Activated CD4-positive, alpha-beta T cell treated with anti-CD3 and anti-CD28 coated beads, Interleukin-2, amount 50 U/mL, for 16 hours (primary cell): Measurements from ENCODE around the gene RSRP1.
"Not testable (repeated sequence)": the region's sequence is repeated elsewhere in the genome, so short reads cannot be mapped to it uniquely, and the experiment has no call there.

Experiments
- DNase-seq: peaks from one replicate; pipeline ENCODE4 v3.0.0-alpha.2; 2020

Gene RSRP1

DNA sequence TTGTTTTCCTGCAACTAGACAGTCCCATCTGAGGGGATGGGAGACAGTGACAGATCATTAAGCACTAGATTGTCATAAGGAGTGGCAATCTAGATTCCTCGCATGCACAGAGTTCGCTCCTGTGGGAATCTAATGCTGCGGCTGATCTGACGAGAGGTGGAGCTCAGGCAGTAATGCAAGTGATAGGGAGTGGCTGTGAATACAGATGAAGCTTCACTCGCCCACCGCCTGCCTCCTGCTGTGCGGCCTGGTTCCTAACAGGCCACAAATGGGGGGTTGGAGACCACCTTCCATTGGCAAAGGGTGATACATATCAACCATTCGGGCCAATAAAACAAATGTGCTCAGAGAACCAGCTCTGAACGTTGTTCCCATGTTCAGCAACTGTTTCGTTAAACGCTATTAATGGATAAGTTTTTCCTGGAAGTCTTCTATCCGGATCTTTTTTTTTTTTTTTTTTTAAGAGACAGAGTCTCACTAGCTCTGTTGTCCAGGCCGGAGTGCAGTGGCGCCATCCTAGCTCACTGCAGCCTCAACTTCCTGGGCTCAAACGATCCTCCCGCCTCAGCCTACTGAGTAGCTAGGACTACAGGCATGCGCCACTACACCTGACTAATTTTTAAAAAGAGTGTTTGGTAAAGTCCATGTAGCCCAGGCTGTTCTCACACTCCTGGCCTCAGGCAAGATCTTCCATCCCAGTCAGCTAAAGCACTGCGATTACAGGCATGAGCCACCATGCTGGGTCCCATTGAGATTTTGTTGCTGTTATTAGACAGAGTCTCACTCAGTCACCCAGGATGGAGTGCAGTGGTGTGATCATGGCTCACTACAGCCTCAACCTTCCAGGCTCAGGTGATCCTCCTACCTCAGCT, 8.7 kb upstream of the RSRP1 start:
- no peak for DNase-seq

DNA sequence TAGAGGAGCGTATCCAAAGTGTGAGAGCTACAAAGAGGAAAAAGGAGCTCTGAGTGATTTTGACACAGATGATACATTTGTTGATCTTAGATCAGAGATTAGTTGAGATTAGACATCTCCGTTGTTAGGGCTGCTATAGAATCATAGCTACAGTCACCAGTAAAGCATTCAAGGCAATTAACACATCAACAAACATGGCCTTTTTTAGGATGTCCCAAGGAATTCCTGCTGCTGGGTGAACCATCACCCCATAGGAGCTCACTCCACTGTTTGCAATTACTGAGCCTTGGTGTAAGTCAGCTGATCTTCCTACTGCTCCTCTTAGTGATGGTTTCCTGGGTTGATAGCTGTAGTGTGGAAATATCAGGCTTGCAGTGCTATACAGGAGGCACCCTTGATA, 6.7 kb upstream of the RSRP1 start:
- DNase-seq = no peak

DNA sequence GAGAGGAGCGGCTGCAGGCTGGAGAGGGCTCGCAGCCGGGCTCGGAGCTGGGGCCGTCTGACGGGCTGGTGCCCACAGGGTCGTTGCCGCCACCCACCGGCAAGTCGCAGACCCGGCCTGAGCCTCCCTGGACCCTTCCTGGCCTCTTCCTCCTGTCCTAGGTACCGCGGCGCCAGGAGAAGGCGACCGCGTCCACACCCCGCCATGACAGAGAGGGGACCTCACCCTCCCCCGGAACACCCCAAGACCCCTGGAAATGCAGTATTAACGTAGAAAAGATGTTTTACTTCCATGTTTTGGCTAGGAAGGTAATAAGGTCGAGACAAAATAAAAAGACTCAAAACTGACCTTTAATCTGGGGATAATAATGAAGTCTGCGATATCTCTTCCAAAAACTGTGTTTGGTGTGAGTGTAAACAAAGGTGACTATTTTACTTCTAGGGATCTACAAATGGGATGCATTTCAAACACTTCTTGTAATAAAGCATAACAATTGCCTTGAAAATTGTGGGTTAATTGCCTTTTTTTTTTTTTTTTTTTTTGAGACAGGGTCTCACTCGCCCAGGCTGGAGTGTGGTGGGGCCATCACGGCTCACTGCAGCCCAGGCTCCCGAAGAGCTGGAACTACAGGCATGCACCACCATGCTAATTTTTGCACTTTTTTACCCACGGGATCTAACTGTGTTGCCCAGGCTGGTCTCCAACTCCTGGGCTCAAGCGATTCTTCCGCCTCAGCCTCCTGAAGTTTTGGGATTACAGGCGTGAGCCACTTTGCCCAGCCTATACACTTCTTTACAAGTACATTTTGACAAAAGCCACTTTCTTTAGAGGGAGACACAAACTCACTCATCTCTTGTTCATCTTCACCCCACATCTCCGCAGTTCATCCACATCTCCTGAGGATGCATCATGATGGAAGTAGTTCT, 838 bp upstream of the RSRP1 start:
- DNase-seq = no peak

DNA sequence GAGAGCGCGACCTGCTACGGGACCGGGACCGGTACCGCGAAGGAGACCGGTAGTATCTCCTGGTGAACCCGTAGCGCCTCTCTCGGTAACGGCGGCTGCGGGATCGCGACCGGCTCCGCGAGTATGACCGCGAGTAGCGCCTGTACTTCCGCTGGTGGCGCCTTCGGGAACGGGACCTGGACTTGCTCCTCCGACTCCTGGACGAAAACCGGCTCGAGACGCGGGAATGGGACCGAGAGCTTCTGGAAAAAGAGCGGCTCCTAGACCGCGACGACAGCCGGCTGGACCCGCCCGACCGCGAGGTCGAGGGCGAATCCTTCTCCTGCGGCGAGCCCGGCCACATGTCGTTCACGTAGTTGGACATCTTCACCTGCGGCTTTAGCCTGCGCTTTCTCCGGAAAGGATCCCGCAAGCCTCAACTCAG, 642 bp downstream of the RSRP1 start:
- DNase-seq = peak; percentile 26

DNA sequence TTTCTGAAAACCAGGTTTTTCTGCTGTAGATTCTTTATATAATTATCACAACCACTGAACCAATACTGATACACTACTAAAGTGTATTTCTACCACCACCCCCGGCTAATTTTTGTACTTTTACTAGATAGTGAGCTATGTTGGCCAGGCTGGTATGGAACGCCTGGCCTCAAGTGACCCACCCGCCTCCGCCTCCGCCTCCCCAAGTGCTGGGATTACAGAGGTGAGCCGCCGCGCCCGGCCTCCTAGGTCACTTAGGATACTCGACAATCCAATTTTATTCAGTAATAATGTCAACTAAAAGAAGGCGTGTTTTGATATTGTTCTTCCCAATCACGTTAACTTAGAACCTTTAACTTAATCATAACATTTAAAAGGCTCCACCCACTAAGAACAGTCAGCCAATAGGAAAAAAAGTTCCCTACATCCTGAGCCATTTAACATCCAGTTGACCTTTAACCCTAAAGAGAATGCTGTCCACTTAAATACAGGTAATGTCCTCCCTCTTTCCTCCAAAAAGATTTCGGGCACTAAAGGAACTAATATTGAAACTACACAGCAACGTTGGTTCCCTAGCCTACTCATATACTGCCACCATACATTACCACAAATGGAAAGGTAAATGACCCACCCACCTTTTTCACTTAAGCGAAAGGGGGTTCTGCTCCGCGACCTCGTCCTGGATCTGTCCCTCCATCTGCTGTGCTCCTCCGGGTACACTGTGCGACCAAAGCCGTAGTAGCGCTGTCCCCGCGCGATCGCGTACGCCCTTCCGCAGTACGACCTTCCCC, 1.2 kb downstream of the RSRP1 start:
- peak; percentile 15 for DNase-seq

DNA sequence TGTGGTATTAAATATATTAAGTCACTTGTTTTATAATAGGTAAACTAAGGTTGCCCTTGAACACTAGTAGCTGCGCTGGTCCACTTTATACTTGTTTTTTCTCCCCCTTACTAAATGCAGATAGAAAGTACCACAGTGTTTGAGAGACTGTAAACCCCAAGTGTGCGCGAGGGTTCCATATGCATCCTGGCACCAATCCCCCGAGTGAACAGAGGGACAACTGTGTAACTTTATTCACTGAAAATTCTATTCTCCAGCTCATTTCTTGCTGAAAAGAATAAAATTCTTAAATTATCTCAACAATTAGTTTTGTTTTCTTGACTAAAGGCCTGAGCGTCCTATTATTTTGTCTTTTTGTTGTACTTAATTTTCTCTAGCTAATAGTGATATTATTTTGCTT, 1.9 kb downstream of the RSRP1 start:
- DNase-seq = no peak

DNA sequence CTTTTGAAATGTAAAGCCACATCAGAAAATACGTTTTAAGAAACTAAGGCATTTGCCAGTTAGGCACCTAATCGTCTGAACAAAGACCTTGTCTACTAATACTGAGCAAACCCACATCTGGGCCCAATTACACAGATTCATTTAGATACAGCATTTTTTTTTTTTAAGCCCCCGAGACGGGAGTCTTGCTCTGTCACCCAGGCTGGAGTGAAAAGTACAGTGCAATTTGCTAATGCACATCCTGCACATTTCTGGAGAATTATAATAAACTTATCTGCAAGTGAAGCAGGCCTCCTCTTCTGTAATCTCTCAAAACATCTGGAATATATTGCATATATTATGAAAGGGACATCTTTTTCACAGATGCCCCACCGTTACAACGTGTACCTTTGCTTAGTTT, 3.3 kb downstream of the RSRP1 start:
- DNase-seq = no peak

DNA sequence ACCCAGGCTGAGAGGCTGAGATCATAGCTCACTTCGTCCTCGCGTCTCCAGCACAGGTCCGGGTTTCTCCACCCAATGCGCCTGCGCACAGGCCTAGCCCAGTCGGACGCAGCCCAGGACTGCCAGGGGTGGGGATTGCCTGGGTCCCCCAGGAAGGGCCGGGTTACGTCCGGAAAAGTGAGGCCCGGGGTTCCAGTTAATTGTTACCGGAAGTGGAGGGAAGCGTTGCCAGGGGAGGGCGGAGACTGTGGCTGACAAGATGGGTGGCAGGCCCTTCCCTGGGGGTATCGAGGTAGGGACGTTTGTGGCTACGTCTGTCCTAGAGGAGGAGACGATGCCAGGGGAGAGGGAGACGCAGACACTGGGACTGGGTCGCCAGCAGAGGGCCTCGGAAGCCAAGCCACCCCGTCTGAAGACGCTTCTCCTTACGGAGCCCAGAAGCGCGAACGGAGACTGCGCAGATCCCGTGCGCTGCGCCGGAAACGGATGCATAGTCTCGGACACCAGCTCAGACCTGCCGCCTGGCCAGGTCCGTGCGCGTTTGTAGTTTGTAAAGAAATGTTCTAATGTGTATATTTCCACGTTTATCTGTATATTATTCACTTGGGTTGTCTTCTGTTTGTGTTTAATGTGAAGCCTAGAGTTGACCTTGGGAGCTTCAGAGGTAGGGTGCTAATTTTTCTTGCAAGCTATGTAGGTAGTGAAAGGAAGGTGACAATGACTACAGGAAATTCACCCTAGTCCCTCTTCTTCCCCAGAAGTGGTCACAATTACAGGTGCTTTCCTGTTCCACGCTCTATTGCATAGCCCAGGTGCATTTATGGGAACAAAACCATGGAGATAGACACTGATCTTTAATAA, 7.3 kb downstream of the RSRP1 start:
- DNase-seq = peak; percentile 97

DNA sequence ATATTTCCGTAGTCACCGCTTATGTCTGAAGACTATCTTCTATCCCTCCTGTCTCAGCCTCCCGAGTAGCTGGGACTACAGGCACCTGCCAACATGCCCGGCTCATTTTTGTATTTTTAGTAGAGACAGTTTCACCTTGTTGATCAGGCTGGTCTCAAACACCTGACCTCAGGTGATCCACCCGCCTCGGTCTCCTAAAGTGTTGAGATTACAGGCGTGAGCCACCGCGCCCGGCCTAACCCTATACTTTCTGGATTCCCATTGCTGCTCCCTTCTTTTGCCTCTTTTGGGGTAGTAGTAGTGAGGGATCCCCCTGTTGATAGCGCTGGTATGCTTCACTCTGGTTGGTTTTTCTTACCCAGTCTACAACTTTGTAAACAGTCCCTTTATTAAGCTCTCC, 9.2 kb downstream of the RSRP1 start:
- no peak for DNase-seq

DNA sequence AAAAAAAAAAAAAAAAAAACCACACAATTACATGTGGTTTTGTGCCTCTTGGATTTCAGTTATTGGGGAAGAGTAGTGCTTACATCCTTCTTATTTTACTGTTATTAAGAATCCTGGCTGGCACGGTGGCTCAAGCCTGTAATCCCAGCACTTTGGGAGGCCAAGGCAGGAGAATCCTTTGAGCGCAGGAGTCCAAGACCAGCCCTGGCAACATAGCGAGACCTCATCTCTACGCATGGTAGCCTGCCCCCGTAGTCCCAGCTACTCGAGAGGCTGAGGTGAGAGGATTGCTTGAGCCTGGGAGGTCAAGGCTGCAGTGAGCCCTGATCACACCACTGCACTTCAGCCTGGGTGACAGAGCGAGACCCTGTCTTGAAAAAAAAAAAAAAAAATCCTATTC, 11.0 kb downstream of the RSRP1 start:
- not testable (repeated sequence) for DNase-seq

DNA sequence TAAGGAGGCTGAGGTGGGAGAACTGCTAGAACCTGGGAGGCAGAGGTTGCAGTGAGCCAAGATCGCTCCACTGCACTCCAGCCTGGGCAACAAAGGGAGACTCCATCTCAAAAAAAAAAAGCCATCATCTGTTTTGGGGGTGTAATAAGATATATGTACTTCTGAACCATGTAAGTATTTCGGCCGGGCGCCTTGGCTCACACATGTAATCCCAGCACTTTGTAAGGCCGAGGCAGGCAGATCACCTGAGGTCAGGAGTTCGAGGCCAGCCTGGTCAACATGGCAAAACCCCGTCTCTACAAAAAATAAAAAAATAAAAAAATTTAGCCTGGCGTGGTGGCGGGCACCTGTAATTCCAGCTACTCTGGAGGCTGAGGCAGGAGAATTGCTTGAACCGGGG, 11.8 kb downstream of the RSRP1 start:
- not testable (repeated sequence) for DNase-seq

DNA sequence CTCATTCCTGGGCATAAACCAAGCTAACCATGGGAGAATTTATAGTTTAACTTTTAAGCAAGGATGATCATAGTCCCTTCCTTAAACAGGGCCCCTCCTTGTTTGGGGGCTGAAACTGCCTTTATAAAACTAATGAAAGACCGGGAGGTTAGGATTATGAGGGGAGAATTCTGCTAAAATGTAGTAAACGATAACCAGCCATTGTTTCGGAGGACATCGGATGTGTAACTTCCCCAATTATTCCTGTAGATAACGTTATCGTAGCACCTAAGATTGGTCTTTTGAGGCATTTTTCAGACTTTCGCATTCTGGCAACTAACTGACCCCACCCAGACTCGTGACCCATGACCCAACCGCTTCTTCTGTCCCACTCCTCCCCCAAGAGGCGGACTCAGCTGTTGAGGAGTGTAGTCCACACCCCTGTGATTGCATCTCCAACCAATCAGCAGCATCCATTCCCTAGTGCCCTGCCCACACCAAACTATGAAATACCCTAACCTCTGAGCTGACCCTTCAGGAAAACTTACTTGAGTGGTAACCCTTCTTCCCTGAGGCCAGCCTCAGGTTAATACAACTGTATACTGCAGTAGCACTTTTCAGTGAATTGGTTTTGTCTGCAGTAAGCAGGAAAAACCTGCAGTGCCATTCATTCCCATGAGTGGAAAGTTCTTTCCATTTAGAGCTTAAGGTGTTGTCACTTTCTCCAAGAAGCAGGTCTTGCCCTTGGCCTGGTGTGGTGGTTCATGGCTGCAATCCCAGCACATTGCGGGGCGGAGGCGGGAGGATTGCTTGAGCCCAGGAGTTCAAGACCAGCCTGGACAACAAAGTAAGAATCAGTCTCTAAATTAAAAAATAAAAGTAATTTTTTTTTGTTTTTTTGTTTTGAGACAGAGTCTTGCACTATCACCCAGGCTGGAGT, 14.1 kb downstream of the RSRP1 start:
- peak; percentile 88 for DNase-seq

DNA sequence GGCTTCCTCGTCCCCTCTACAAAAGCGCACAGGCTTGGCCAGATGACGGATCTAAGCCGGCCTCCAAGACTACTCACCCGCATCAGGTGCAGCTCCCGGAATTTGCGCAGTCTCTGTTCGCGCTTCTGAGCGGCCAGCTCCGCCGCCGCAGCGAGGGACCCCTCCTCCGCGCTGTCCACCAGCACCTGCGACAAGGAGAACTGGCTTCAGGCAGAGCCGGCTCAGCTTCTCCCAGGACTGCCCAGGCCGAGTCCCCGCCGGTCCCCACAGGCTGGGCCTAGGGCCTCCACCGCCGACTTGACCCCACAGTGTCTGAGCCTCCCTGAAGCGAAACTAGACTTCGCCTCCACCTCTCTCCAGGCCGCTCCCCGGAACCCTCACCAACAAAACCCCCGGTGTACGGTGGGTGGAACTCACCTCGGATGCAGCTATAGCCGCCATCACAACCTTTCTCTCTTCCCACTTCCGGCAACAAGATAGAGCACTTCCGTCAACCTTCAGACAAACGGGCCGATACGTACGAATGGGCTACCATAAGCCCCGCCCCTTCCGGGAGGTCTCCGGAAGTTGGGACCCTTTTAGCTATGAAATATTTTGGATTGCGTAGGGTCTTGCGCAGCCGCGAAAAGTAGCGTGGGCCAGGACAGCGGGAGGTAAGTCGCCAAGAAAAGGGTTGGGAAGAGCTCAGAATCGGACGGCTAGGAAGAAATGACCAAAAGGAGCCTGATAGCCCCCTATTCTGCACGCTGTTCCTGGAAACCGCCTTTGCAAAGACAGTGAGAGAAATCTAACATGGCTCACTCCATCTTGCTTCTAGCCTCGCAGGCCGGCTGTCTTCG, 15.0 kb downstream of the RSRP1 start, which contains the start of gene SYF2:
TSS of gene SYF2 (minus strand) at position 476 of the 839 bp plus-strand sequence. CDS start at position 441, 35 bp downstream.
- DNase-seq = peak; percentile 94

DNA sequence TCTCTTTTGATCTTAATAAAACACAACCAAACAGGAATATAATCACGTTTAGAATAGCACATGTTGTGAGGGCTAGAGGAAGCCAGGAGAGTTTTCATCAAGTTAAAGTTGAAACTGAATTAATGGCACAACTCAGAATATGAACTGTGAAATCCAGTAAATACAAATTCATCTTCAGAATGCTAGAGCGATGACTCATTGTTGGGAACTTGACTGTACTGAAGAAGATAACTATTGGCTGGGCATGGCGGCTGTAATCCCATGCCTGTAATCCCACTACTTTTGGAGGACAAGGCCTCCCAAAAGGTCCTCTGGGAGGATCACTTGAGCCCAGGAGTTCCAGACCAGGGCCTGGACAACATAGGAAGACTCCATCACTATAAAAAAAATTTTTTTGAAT, 23.8 kb downstream of the RSRP1 start:
- no peak for DNase-seq

DNA sequence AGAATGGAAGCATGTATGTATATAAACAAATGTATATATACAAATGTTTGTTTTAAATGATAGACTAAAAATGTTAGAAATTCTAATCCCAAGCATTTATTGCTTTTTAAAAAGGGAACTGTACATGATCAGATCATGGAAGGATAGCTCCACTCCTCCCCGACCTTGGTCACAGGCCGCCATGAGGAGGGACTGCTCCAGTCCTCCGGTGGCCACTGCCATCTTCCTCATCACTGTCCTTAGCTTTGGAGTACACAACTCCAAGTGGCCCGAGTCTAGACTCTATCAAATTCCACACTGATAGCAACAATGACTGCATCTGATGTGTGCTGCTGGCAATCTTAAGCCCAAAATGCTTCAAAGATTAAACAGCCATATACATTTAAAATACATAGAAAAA, 24.6 kb downstream of the RSRP1 start:
- no peak for DNase-seq

DNA sequence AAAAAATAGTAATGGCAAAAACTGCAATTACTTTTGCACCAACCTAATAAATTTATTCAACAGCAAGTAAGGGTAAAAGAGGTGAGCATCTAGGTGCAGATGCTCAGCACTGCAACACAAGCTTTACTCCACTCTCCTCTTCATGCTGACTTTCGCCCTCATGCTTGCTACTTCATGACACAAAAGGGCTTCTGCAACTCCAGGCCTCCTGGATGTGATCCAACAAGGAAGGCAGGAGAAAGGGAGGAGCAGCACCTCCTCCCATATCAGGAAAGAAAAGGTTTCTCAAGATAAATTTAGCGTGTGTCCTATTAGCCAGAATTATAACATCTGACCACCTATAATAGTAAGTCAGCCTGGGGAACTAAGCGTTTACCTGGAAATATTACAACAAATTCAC, 26.6 kb downstream of the RSRP1 start:
- no peak for DNase-seq

DNA sequence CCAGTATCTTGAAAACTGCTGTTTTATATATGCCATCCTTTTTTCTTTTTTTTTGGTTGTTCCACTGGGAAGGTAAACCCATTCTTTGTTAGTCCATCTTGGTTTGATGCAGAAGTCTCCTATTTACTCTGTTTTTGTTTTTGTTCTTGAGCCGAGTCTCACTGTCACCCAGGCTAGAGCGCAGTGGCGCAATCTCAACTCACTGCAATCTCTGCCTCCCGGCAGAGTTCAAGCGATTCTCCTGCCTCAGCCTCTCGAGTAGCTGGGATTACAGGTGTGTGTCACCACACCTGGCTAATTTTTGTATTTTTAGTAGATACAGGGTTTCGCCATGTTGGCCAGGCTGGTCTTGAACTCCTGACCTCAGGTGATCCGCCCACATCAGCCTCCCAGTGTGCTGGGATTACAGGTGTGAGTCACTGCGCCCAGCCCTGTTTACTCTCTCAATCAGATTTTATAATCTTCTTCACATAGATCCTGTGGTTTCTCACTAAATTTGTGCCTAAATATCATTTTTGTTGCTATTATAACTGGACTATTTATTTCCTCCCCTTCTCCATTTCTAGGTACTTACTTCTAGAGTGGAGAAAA, 27.5 kb downstream of the RSRP1 start:
- DNase-seq = no peak

DNA sequence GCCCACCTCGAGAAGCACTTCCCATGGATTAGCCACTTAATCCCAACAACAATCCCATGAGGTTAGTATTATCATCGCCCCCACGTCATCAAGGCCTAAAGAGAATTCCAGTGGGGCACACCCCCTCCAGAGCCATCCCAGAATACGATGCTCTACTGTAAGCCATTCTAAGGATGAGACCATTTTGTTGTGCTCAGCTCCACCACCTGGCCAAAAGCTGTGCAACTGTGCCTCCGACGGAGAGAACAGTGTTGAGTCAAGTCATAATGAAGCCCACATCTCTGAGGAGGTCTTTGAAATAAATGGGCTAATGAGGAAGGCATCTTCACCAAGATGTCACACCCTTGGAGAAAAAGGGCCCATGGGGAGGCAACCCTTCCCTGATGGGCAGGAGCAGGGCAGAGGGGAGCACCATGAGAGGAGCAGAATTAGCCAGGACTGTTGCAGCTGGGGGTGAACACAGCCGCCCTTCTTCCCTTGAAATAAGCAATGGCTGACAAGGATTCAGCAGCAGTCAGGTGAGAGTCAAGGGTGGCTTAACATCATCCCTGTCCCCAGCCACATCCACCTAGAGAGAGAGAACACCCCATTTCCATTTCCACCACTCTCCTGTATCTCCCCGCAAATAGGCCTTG, 29.5 kb downstream of the RSRP1 start:
- no peak for DNase-seq

DNA sequence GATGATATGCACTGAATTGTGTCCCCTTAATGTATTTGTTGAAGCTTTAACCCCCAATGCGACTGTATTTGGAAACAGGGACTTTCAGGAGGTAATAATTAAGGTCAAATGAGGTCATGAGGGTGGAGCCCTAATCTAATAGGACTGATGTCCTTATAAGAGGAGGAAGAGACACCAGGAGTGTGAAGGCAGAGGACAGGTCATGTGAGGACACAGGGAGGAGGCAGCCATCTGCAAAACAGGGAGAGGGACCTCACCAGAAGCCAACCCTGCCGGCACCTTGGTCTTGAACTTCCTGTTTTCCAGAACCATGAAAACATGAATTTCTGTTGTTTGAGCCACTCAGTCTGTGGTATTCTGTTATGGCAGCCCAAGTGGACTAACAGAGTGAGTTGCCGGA, 30.2 kb downstream of the RSRP1 start:
- DNase-seq = no peak
